ENCODE data around the gene ZNF618. TPM values are rescaled to one million over a fixed set of nuclear protein-coding genes. Genes with fewer than 3 reads are reported as not detected.

Gene ZNF618
- polyA plus RNA-seq, 1 experiment, result 8.7 TPM

- no peak for TF ChIP-seq CTCF (IDR thresholded peaks at IDR 0.05; ENCODE audit: low read depth, low read length)
- H3K4me3 ChIP-seq (ENCODE audit: low read depth, low read length), result no peak overlapping the region
- DNase-seq (ENCODE audit: low read depth, low spot score), result no peak
- H3K27me3 ChIP-seq (ENCODE audit: control insufficient read depth, insufficient read depth, low read length), result peaks cover 39% of the 10 kb centered on the region
- H3K9me3 ChIP-seq (ENCODE audit: control insufficient read depth, insufficient read depth, low read length), result peaks cover 19% of the 10 kb centered on the region
- H3K27ac ChIP-seq (ENCODE audit: low read depth, low read length), result no peak overlapping the region
- ChIA-PET POLR2A (no interaction called here), CTCF (interaction anchor here (0.6 to 6.2 kb wide), 6 partner anchors 8 to 362 kb away, joined by 3 to 25 read pairs (median 5); no protein-coding TSS in a partner anchor)
Measured at GRCh38 chr9:114099669-114100270, 223.7 kb downstream of the ZNF618 start.

- Histone ChIP-seq H3K9me3 (ENCODE audit: control insufficient read depth, insufficient read depth, low read length) (peaks cover 19% of the 10 kb centered on the region), H3K4me3 (ENCODE audit: low read depth, low read length) (no peak overlapping the region), H3K27me3 (ENCODE audit: control insufficient read depth, insufficient read depth, low read length) (peaks cover 42% of the 10 kb centered on the region), H3K27ac (ENCODE audit: low read depth, low read length) (no peak overlapping the region)
- ChIA-PET CTCF (interaction anchor here (1.1 to 6.2 kb wide), 3 partner anchors 18 to 363 kb away, joined by 5 to 25 read pairs (median 9); no protein-coding TSS in a partner anchor), POLR2A (no interaction called here)
- DNase-seq (ENCODE audit: low read depth, low spot score), result no peak
- TF ChIP-seq CTCF (IDR thresholded peaks at IDR 0.05; ENCODE audit: low read depth, low read length), result no peak
Measured at GRCh38 chr9:114100536-114100935, 224.4 kb downstream of the ZNF618 start.

- no peak overlapping the region for H3K27ac ChIP-seq (ENCODE audit: low read depth, low read length)
- peaks cover 19% of the 10 kb centered on the region for H3K9me3 ChIP-seq (ENCODE audit: control insufficient read depth, insufficient read depth, low read length)
- DNase-seq (ENCODE audit: low read depth, low spot score), result no peak
- CTCF ChIA-PET, result interaction anchor here (1.0 to 6.2 kb wide), 4 partner anchors 17 to 188 kb away, joined by 3 to 25 read pairs (median 8); no protein-coding TSS in a partner anchor
- no peak for TF ChIP-seq CTCF (IDR thresholded peaks at IDR 0.05; ENCODE audit: low read depth, low read length)
- peaks cover 41% of the 10 kb centered on the region for H3K27me3 ChIP-seq (ENCODE audit: control insufficient read depth, insufficient read depth, low read length)
- H3K4me3 ChIP-seq (ENCODE audit: low read depth, low read length), result no peak overlapping the region
- POLR2A ChIA-PET, result no interaction called here
Measured at GRCh38 chr9:114102484-114102883, 226.4 kb downstream of the ZNF618 start.

- Histone ChIP-seq H3K4me3 (ENCODE audit: low read depth, low read length) (no peak overlapping the region), H3K27ac (ENCODE audit: low read depth, low read length) (no peak overlapping the region), H3K27me3 (ENCODE audit: control insufficient read depth, insufficient read depth, low read length) (peaks cover 22% of the 10 kb centered on the region), H3K9me3 (ENCODE audit: control insufficient read depth, insufficient read depth, low read length) (peaks cover 14% of the 10 kb centered on the region)
- ChIA-PET CTCF (interaction anchor here (0.6 to 10.0 kb wide), 4 partner anchors 22 to 193 kb away, joined by 3 to 348 read pairs (median 42); no protein-coding TSS in a partner anchor), POLR2A (no interaction called here)
- TF ChIP-seq CTCF (IDR thresholded peaks at IDR 0.05; ENCODE audit: low read depth, low read length), result no peak
- DNase-seq (ENCODE audit: low read depth, low spot score), result no peak
Measured at GRCh38 chr9:114105236-114105635, 229.1 kb downstream of the ZNF618 start.

Other genes with a start within 250 kb of the ZNF618 start
- gene AMBP, start 202.0 kb downstream of the ZNF618 start, polyA plus RNA-seq (2011; rRNA removed), result 0.67 and 0.74 TPM in 2 replicates
- not detected in 2 replicates for gene KIF12, start 223.0 kb downstream of the ZNF618 start, polyA plus RNA-seq (2011; rRNA removed)